HG03064 (cell line): ENCODE results near the gene PRIM2.
A peak's percentile ranks its signal among the peaks of the same experiment; 100 is the strongest.
"Not testable (repeated sequence)": the region's sequence is repeated elsewhere in the genome, so short reads cannot be mapped to it uniquely, and the experiment has no call there.

Experiments used
- ATAC-seq: cut with Tn5 transposase; IDR thresholded peaks from one replicate; pipeline ENCODE4 v1.9.1; 2021; ENCODE audit warnings: low read depth; ENCODE audit not compliant: unreplicated experiment

Gene PRIM2

DNA sequence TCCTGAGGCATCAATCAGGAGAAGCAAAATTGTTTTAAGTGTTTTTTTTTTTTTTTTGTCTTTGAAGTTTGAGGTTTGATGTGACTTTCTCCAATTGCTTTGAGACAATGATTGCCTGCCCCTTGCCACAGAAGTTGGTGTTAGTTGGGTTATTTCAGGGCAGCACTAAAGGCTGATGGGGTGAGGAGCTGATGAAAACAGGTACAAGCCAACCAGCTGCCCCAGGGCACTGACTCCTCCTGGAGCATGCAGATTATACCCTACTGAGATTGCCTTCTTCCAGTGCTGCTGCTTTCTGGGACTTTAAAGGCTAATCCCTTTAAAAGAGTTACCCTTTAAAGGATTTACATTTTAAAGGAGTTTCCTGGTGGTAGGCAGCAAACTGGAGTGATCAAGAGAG, 172.5 kb downstream of the PRIM2 start:
- not testable (repeated sequence) for ATAC-seq

- ATAC-seq: not testable (repeated sequence)
Measured at GRCh38 chr6:57491795-57492194, 174.4 kb downstream of the PRIM2 start.

GRCh38 chr6:57496251-57496650, 178.8 kb downstream of the PRIM2 start:
- ATAC-seq: not testable (repeated sequence)

GRCh38 chr6:57500368-57501021, 183.1 kb downstream of the PRIM2 start:
- ATAC-seq: not testable (repeated sequence)

- ATAC-seq: not testable (repeated sequence)
Measured at GRCh38 chr6:57502387-57502786, 185.0 kb downstream of the PRIM2 start.

DNA sequence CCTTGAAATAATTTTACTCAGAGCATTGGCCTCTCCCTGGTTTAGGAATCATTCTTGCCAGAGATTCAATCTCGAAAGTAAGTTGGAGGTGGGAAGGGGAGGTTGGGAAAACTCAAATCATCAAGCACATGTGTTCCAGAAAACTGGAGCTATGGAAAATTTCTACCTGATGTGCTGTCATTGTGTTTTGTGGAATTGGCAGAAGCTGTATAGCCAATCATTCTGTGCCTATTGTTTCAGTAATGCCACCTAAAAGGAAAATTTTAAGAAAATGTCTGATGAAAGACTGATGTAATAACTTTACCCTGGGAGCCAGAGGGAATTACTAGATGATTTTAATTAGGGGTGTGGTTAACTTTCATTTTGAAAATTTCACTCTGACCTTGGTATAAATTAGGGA, 187.8 kb downstream of the PRIM2 start:
- ATAC-seq: not testable (repeated sequence)

- ATAC-seq: not testable (repeated sequence)
Measured at GRCh38 chr6:57510390-57510789, 193.0 kb downstream of the PRIM2 start.

GRCh38 chr6:57515171-57515570, 197.7 kb downstream of the PRIM2 start:
- ATAC-seq: not testable (repeated sequence)

GRCh38 chr6:57515845-57516244, 198.4 kb downstream of the PRIM2 start:
- ATAC-seq: not testable (repeated sequence)

DNA sequence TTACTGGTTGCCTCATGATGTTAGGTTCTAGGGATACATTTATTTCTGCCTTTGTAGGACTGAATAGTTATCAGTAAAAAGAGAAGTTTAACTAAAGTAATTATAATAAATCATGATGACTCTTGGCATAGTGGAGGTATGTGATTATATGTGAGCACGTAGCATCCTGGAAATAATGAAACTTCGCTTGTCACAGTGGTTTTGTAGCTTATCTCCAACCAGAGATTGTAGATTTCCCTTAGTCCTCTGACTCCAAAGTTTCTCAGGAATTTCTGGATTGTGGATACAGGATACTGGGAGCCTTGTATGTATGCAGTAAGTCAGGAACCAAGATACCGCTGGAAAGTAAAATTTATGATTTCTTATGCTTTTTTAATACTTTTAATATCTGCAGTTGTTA, 199.3 kb downstream of the PRIM2 start:
- not testable (repeated sequence) for ATAC-seq

DNA sequence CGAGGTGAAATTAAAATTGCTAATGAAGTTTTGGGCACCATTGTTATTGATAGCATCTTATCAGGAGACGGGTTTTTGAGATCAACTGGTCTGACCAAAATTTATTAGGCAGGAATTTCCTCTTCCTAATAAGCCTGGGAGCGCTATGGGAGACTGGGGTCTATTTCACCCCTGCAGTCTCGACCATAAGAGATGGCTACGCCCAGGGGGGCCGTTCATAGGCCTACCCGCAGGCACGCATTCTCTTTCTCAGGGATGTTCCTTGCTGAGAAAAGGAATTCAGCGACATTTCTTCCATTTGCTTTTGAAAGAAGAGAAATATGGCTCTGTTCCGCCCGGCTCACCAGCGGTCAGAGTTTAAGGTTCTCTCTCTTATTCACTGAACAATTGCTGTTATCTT, 201.8 kb downstream of the PRIM2 start:
- not testable (repeated sequence) for ATAC-seq

DNA sequence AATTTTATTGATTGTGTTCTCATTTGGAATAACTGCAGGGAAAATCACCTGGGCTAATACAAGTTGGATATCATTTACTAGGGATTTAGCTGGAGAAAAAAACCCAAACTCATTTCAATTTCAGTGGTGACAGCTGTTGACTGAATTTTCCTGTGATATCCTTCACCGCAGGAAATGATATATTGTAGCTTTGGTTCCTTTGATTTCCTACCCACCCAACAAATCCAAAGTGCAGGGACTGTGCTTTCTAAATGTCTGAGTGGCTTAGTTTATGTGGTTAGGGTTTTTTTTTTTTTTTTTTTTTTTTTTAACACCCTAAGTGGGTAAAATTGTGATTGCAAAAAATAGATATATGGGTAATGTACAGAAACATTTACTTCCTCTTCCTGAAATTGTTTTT, 203.7 kb downstream of the PRIM2 start:
- not testable (repeated sequence) for ATAC-seq

GRCh38 chr6:57523221-57523620, 205.8 kb downstream of the PRIM2 start:
- not testable (repeated sequence) for ATAC-seq

DNA sequence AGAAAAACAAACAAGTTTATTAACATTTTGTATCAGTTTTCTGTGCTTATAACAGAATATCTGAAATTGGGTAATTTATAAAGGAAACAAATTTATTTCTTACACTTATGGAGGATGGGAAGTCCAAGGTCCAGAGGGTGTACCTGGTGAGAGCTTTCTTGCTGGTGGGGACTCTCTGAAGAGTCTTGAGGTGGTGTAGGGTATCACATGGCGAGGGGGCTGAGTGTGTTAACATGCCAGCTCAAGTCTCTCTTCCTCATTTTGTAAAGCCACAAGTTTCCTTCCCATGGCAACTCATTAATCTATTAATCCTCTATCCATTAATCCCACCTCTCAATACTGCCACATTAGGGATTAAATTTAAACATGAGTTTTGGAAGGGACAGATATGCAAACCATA, 212.3 kb downstream of the PRIM2 start:
- ATAC-seq: not testable (repeated sequence)

DNA sequence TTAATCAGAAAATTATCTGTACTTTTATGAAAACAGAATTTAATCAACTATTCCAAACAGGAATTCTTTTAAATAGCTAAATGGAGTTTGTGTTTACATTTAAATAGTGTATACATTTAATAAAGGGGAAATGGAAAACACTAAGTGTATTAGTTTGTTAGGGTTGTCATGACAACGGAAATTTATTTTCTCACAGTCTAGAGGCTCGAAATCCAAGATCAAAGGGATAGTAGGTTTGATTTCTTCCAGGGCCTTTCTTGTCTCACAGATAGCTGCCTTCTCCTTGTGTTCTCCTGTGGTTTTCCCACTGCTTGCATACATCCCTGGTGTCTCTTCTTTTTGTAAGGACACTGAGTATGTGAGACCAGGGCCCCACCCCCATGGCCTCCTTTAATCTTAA, 215.2 kb downstream of the PRIM2 start:
- ATAC-seq: not testable (repeated sequence)

DNA sequence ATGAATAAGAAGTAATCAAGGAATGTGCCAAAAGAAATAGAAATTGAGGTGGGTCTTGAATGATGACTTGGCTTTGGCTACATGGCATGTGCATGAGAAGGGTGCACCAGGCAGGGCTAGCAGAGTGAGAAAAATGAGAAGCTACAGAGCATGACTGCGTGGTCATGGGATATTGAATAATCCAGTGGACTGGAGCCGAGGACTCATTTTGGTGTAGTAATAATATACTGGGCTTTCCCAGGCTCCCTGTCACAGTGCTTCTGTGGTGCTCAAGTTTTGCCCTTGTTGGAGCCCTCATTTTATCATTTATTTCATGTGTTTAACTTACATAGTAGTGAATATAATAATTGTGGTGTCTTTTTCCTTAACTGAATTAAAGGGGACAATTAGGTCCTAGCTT, 217.7 kb downstream of the PRIM2 start:
- ATAC-seq: not testable (repeated sequence)

GRCh38 chr6:57535994-57536393, 218.6 kb downstream of the PRIM2 start:
- peak; percentile 68 for ATAC-seq

DNA sequence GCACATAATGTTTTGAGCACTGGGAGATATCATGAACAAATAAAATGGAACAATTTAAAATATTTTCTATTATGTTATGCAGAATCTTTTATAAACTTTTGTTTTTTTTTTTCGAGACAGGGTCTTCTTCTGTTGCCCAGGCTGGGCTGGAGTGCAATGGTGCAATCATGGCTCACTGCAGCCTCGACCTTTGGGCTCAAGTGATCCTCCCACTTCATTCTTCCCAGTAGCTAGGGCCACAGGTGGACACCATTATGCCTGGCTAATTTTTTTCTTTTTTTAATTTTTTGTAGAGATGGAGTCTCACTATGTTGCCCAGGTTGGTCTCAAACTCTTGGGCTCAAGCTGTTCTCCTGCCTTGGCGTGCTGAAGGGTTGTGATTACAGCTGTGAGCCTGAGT, 220.5 kb downstream of the PRIM2 start:
- ATAC-seq: not testable (repeated sequence)

- ATAC-seq: not testable (repeated sequence)
Measured at GRCh38 chr6:57551961-57552360, 234.5 kb downstream of the PRIM2 start.

GRCh38 chr6:57557855-57558254, 240.4 kb downstream of the PRIM2 start:
- ATAC-seq: not testable (repeated sequence)

DNA sequence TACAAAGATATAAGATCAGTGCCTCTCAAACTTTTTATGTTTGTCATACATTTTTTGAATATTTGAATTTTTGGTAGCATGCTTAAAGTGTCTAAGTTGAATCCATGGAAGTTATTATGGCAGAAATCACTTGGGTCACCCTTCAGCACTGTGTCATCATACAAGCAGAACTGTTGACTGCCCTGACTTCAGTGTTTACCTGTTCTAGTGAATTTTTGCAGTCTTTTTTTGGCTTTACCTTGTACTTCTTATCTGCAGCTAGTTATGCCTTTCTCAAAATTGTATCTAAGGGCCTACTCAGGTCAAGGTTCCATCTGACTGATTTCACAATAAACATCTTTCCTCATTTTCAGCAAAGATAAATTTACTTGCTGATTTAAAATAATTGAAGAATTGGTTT, 241.7 kb downstream of the PRIM2 start:
- ATAC-seq: not testable (repeated sequence)

DNA sequence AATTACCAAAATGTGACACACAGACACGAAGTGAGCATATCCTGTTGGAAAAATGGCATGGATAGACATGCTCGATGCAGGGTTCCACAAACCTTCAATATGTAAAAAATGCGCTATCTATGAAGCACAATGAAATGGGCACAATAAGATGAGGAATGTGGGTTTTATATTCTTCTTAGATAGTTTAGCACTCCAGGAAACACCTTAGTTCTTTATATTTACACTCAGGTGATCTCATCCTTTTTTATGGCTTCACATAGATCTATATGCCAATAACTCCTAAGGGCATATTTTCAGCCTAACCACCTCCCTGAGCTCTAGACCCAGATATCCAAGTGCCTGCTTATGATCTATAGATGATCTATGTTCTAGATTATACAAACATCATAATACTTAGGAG, 244.8 kb downstream of the PRIM2 start:
- not testable (repeated sequence) for ATAC-seq

- ATAC-seq: not testable (repeated sequence)
Measured at GRCh38 chr6:57572119-57572518, 254.7 kb downstream of the PRIM2 start.
